ENCODE results near the gene BCKDHB.
"Not testable (repeated sequence)": the region's sequence is repeated elsewhere in the genome, so short reads cannot be mapped to it uniquely, and the experiment has no call there.

GRCh38 chr6:80211890-80212289, 105.4 kb downstream of the BCKDHB start:
- not testable (repeated sequence) for TF ChIP-seq FOXM1 (IDR thresholded peaks at IDR 0.05; ENCODE audit: borderline replicate concordance); FOXA1 (IDR thresholded peaks at IDR 0.05)
